ENCODE results near the gene ILKAP. TPM values are rescaled to one million over a fixed set of nuclear protein-coding genes. Genes with fewer than 3 reads are reported as not detected.
"Not testable (repeated sequence)": the region's sequence is repeated elsewhere in the genome, so short reads cannot be mapped to it uniquely, and the experiment has no call there.

ILKAP gene
- total RNA-seq, 2 donors from 2014 or later = 53.2 to 55.5 TPM

GRCh38 chr2:238171575-238172187 lies 31.8 kb downstream of the ILKAP start:
- Mint-ChIP-seq H3K27ac (peak overlapping the region; percentile 33), H3K9me3 (no peaks in the 10 kb centered on the region), H3K4me1 (ENCODE audit: low read depth) (no peaks in the 10 kb centered on the region), H3K36me3 (ENCODE audit: insufficient read depth in 2 of 2) (peaks cover 4 to 15% of the 10 kb centered on the region in 2 donors), H3K27me3 (ENCODE audit: low read depth) (no peaks in the 10 kb centered on the region), H3K4me3 (no peak overlapping the region)
- ATAC-seq (replicated peaks in 1 of 2) (no peak), DNase-seq (no peak)

- not testable (repeated sequence) for H3K27ac Mint-ChIP-seq; DNase-seq; H3K27me3 Mint-ChIP-seq (ENCODE audit: low read depth); H3K4me1 Mint-ChIP-seq (ENCODE audit: low read depth); H3K4me3 Mint-ChIP-seq; ATAC-seq (replicated peaks in 1 of 2); H3K9me3 Mint-ChIP-seq
- peaks cover 2 to 13% of the 10 kb centered on the region in 2 donors for H3K36me3 Mint-ChIP-seq (ENCODE audit: insufficient read depth in 2 of 2)
Observed at GRCh38 chr2:238171072-238171431, 32.4 kb downstream of the ILKAP start.

- no peak for DNase-seq
- H3K27ac Mint-ChIP-seq = no peak overlapping the region
- H3K36me3 Mint-ChIP-seq (ENCODE audit: insufficient read depth in 2 of 2) = peaks cover 2 to 13% of the 10 kb centered on the region in 2 donors
- H3K4me1 Mint-ChIP-seq (ENCODE audit: low read depth) = no peaks in the 10 kb centered on the region
- ATAC-seq (replicated peaks in 1 of 2) = no peak
- no peaks in the 10 kb centered on the region for H3K9me3 Mint-ChIP-seq
- no peak overlapping the region for H3K4me3 Mint-ChIP-seq
- H3K27me3 Mint-ChIP-seq (ENCODE audit: low read depth) = peaks cover 3% of the 10 kb centered on the region
Observed at GRCh38 chr2:238170386-238171071, 33.0 kb downstream of the ILKAP start.

- Mint-ChIP-seq H3K4me1 (ENCODE audit: low read depth) (no peaks in the 10 kb centered on the region), H3K27me3 (ENCODE audit: low read depth) (peaks cover 11% of the 10 kb centered on the region), H3K36me3 (ENCODE audit: insufficient read depth in 2 of 2) (peaks cover 2 to 13% of the 10 kb centered on the region in 2 donors), H3K4me3 (no peak overlapping the region), H3K9me3 (no peaks in the 10 kb centered on the region), H3K27ac (no peak overlapping the region)
- DNase-seq (no peak), ATAC-seq (replicated peaks in 1 of 2) (no peak)
Observed at GRCh38 chr2:238169708-238170251, 33.7 kb downstream of the ILKAP start.

GRCh38 chr2:238169048-238169707 lies 34.3 kb downstream of the ILKAP start:
- H3K27ac Mint-ChIP-seq = no peak overlapping the region
- no peaks in the 10 kb centered on the region for H3K4me1 Mint-ChIP-seq (ENCODE audit: low read depth)
- no peak overlapping the region for H3K4me3 Mint-ChIP-seq
- H3K36me3 Mint-ChIP-seq (ENCODE audit: insufficient read depth in 2 of 2) = peaks cover 2 to 13% of the 10 kb centered on the region in 2 donors
- peaks cover 16% of the 10 kb centered on the region for H3K27me3 Mint-ChIP-seq (ENCODE audit: low read depth)
- no peak for ATAC-seq (replicated peaks in 1 of 2)
- no peak for DNase-seq
- H3K9me3 Mint-ChIP-seq = no peaks in the 10 kb centered on the region

GRCh38 chr2:238168196-238169047 lies 35.1 kb downstream of the ILKAP start:
- Mint-ChIP-seq H3K9me3 (no peaks in the 10 kb centered on the region), H3K27ac (no peak overlapping the region), H3K4me3 (no peak overlapping the region), H3K4me1 (ENCODE audit: low read depth) (no peaks in the 10 kb centered on the region), H3K36me3 (ENCODE audit: insufficient read depth in 2 of 2) (peaks cover 2 to 12% of the 10 kb centered on the region in 2 donors), H3K27me3 (ENCODE audit: low read depth) (peaks cover 16% of the 10 kb centered on the region)
- ATAC-seq (replicated peaks in 1 of 2) (no peak), DNase-seq (no peak)

GRCh38 chr2:238167761-238168160 lies 35.7 kb downstream of the ILKAP start:
- peaks cover 16% of the 10 kb centered on the region for H3K27me3 Mint-ChIP-seq (ENCODE audit: low read depth)
- ATAC-seq (replicated peaks in 1 of 2) = no peak
- no peak overlapping the region for H3K27ac Mint-ChIP-seq

GRCh38 chr2:238167344-238167715 lies 36.2 kb downstream of the ILKAP start:
- peaks cover 2 to 7% of the 10 kb centered on the region in 2 donors for H3K36me3 Mint-ChIP-seq (ENCODE audit: insufficient read depth in 2 of 2)
- no peak for ATAC-seq (replicated peaks in 1 of 2)
- H3K9me3 Mint-ChIP-seq = no peaks in the 10 kb centered on the region
- no peak overlapping the region for H3K27ac Mint-ChIP-seq
- H3K27me3 Mint-ChIP-seq (ENCODE audit: low read depth) = peaks cover 16% of the 10 kb centered on the region
- no peak for DNase-seq
- no peaks in the 10 kb centered on the region for H3K4me1 Mint-ChIP-seq (ENCODE audit: low read depth)
- H3K4me3 Mint-ChIP-seq = no peak overlapping the region

More at GRCh38 chr2:238167761-238168160, 35.7 kb downstream of the ILKAP start:
- Mint-ChIP-seq H3K9me3 (no peaks in the 10 kb centered on the region), H3K36me3 (ENCODE audit: insufficient read depth in 2 of 2) (peaks cover 2 to 8% of the 10 kb centered on the region in 2 donors), H3K4me3 (no peak overlapping the region), H3K4me1 (ENCODE audit: low read depth) (no peaks in the 10 kb centered on the region)
- no peak for DNase-seq

GRCh38 chr2:238166391-238167343 lies 36.8 kb downstream of the ILKAP start:
- no peak for DNase-seq
- Mint-ChIP-seq H3K4me1 (ENCODE audit: low read depth) (no peaks in the 10 kb centered on the region), H3K27ac (no peak overlapping the region), H3K27me3 (ENCODE audit: low read depth) (peaks cover 16% of the 10 kb centered on the region), H3K9me3 (no peaks in the 10 kb centered on the region), H3K36me3 (ENCODE audit: insufficient read depth in 2 of 2) (peaks cover 0 to 2% of the 10 kb centered on the region in 2 donors), H3K4me3 (no peak overlapping the region)
- ATAC-seq (replicated peaks in 1 of 2) = no peak

GRCh38 chr2:238165288-238165921 lies 38.1 kb downstream of the ILKAP start:
- H3K4me1 Mint-ChIP-seq (ENCODE audit: low read depth) = peaks cover 3% of the 10 kb centered on the region
- ATAC-seq (replicated peaks in 1 of 2) = no peak
- H3K27me3 Mint-ChIP-seq (ENCODE audit: low read depth) = peaks cover 16% of the 10 kb centered on the region

GRCh38 chr2:238164906-238165287 lies 38.6 kb downstream of the ILKAP start:
- Mint-ChIP-seq H3K27ac (no peak overlapping the region), H3K4me1 (ENCODE audit: low read depth) (peaks cover 8% of the 10 kb centered on the region), H3K9me3 (no peaks in the 10 kb centered on the region), H3K4me3 (no peak overlapping the region), H3K36me3 (ENCODE audit: insufficient read depth in 2 of 2) (peaks cover 0 to 2% of the 10 kb centered on the region in 2 donors), H3K27me3 (ENCODE audit: low read depth) (peaks cover 20% of the 10 kb centered on the region)
- ATAC-seq (replicated peaks in 1 of 2) (no peak), DNase-seq (no peak)

More at GRCh38 chr2:238165288-238165921, 38.1 kb downstream of the ILKAP start:
- Mint-ChIP-seq H3K9me3 (no peaks in the 10 kb centered on the region), H3K27ac (no peak overlapping the region), H3K4me3 (no peak overlapping the region), H3K36me3 (ENCODE audit: insufficient read depth in 2 of 2) (peaks cover 0 to 2% of the 10 kb centered on the region in 2 donors)
- no peak for DNase-seq
